GM18861 (cell line): ENCODE results near the gene C11orf16.
"Not testable (repeated sequence)": the region's sequence is repeated elsewhere in the genome, so short reads cannot be mapped to it uniquely, and the experiment has no call there.

Source experiments
- ATAC-seq: cut with Tn5 transposase; IDR thresholded peaks from one replicate; pipeline ENCODE4 v1.9.1; 2021; ENCODE audit not compliant: unreplicated experiment

The C11orf16 gene

GRCh38 chr11:8899119-8899753 lies 33.5 kb downstream of the C11orf16 start:
- ATAC-seq = no peak

- ATAC-seq = not testable (repeated sequence)
These were observed 41.6 kb downstream of the C11orf16 start for GRCh38 chr11:8891185-8891584.

- no peak for ATAC-seq
These were observed 46.4 kb downstream of the C11orf16 start for GRCh38 chr11:8886322-8886721.

GRCh38 chr11:8881585-8881984 lies 51.2 kb downstream of the C11orf16 start:
- not testable (repeated sequence) for ATAC-seq

- no peak for ATAC-seq
These were observed 54.0 kb downstream of the C11orf16 start for GRCh38 chr11:8878771-8879170.

- no peak for ATAC-seq
These were observed 58.9 kb downstream of the C11orf16 start for GRCh38 chr11:8873741-8874405.

- no peak for ATAC-seq
These were observed 60.8 kb downstream of the C11orf16 start for GRCh38 chr11:8871962-8872361.

GRCh38 chr11:8871171-8871775 lies 61.5 kb downstream of the C11orf16 start:
- no peak for ATAC-seq

GRCh38 chr11:8870411-8871170 lies 62.2 kb downstream of the C11orf16 start:
- no peak for ATAC-seq
